ENCODE measurements around the gene CNDP2. TPM values are rescaled to one million over a fixed set of nuclear protein-coding genes. Genes with fewer than 3 reads are reported as not detected.
A peak's percentile ranks its signal among the peaks of the same experiment; 100 is the strongest.

Gene CNDP2
- total RNA-seq, 1 donor from 2014 or later: 182 TPM

DNA sequence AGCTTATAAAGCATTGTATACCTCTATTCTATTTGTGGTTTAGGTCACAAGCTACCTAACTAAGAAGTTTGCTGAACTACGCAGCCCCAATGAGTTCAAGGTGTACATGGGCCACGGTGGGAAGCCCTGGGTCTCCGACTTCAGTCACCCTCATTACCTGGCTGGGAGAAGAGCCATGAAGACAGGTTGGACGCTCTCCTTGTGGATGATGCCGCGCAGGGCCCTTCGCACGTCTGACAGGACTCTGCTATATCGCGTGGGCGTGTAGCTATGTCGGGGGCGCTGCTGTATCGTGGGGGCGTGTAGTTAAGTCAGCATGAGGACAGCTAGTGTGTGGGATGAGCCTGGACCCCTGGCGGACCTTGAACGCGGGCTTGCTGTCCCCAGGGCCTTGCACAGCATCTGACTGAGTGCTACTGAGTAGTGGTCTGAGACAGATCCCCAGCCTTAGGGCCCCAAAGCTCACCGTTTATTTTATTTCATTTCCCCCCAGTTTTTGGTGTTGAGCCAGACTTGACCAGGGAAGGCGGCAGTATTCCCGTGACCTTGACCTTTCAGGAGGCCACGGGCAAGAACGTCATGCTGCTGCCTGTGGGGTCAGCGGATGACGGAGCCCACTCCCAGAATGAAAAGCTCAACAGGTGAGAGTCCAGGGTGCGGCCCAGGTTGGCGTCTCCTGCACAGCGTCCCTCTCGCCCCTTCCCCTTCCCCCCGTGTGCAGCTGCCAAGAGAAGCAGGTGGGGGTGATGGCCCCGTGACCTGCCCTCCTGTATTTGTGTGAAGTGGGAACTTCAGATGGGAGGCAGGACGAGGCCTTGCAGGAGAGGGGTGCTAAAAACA lies 22.5 kb downstream of the CNDP2 start:
- Mint-ChIP-seq H3K27ac (no peak overlapping the region), H3K36me3 (ENCODE audit: insufficient read depth) (peaks cover 59% of the 10 kb centered on the region), H3K9me3 (ENCODE audit: low read depth) (no peaks in the 10 kb centered on the region), H3K4me1 (ENCODE audit: low read depth) (peaks cover 9% of the 10 kb centered on the region), H3K27me3 (no peaks in the 10 kb centered on the region), H3K4me3 (ENCODE audit: low read depth) (no peak overlapping the region)
- TF ChIP-seq, protein P1, sequence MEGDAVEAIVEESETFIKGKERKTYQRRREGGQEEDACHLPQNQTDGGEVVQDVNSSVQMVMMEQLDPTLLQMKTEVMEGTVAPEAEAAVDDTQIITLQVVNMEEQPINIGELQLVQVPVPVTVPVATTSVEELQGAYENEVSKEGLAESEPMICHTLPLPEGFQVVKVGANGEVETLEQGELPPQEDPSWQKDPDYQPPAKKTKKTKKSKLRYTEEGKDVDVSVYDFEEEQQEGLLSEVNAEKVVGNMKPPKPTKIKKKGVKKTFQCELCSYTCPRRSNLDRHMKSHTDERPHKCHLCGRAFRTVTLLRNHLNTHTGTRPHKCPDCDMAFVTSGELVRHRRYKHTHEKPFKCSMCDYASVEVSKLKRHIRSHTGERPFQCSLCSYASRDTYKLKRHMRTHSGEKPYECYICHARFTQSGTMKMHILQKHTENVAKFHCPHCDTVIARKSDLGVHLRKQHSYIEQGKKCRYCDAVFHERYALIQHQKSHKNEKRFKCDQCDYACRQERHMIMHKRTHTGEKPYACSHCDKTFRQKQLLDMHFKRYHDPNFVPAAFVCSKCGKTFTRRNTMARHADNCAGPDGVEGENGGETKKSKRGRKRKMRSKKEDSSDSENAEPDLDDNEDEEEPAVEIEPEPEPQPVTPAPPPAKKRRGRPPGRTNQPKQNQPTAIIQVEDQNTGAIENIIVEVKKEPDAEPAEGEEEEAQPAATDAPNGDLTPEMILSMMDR (IDR thresholded peaks at IDR 0.05; ENCODE audit: unreplicated experiment): no peak
- no peak for DNase-seq (ENCODE audit: low spot score, unreplicated experiment)

DNA sequence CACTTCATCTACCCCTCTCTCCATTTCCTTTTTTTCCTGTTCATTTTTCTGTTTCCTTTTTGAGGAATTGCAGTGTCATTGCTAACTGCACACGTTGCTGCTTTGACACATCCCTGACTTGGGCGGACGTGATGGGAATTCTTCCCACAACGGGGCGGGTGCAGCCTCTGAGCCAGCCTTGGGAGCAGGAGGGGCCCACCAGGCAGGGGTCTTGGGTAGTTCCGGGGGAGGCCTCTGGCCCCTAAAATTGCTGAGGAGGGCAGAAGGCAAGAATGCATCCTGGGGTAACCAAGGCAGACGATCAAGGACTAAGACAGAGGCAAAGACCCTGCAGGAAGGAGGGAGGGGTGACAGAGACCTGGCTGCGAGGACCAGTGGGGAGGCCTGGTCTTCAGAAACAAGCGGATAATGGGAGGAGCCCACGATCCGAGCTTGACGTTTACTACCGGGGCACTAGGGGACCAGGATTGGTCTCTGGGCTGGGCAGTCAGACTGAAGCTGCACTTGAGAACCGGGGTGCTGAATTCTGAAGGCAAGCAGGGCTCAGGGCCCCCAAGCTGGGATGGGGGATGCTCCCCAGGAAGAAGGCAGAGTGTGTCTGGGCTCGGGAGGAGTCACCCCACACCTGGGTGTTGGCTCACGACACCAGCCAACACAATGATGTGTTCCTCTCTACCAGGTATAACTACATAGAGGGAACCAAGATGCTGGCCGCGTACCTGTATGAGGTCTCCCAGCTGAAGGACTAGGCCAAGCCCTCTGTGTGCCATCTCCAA lies 23.3 kb downstream of the CNDP2 start:
- no peak for DNase-seq (ENCODE audit: low spot score, unreplicated experiment)
- Mint-ChIP-seq H3K4me1 (ENCODE audit: low read depth) (peaks cover 11% of the 10 kb centered on the region), H3K27me3 (no peaks in the 10 kb centered on the region), H3K9me3 (ENCODE audit: low read depth) (peaks cover 3% of the 10 kb centered on the region), H3K36me3 (ENCODE audit: insufficient read depth) (peaks cover 61% of the 10 kb centered on the region), H3K27ac (no peak overlapping the region), H3K4me3 (ENCODE audit: low read depth) (no peak overlapping the region)
- TF ChIP-seq, protein P1 (IDR thresholded peaks at IDR 0.05; ENCODE audit: unreplicated experiment): no peak

DNA sequence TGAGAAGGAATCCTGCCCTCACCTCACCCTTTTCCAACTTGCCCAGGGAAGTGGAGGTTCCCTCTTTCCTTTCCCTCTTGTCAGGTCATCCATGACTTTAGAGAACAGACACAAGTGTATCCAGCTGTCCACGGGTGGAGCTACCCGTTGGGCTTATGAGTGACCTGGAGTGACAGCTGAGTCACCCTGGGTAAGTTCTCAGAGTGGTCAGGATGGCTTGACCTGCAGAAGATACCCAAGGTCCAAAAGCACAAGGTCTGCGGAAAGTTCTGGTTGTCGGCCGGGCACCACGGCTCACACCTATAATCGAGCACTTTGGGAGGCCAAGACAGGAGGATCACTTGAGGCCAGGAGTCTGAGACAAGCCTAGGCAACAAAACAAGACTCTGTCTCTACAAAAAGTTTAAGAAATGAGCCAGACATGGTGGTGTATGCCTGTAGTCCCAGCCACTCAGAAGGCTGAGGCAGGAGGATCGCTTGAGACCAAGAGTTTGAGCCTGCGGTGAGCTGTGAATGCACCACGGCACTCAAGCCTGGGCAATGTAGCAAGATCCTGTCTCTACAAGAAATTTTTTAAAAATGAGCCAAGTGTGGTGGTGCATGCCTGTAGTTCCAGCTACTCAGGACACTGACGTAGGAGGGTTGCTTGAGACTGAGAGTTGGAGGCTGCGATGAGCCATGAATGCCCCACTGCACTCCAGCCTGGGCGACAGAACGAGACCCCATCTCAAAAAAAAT lies 24.1 kb downstream of the CNDP2 start:
- no peak for DNase-seq (ENCODE audit: low spot score, unreplicated experiment)
- Mint-ChIP-seq H3K4me3 (ENCODE audit: low read depth) (no peak overlapping the region), H3K27ac (peak overlapping the region; percentile 29), H3K27me3 (no peaks in the 10 kb centered on the region), H3K36me3 (ENCODE audit: insufficient read depth) (peaks cover 56% of the 10 kb centered on the region), H3K4me1 (ENCODE audit: low read depth) (peaks cover 11% of the 10 kb centered on the region), H3K9me3 (ENCODE audit: low read depth) (peaks cover 5% of the 10 kb centered on the region)
- TF ChIP-seq, protein P1 (IDR thresholded peaks at IDR 0.05; ENCODE audit: unreplicated experiment): no peak

DNA sequence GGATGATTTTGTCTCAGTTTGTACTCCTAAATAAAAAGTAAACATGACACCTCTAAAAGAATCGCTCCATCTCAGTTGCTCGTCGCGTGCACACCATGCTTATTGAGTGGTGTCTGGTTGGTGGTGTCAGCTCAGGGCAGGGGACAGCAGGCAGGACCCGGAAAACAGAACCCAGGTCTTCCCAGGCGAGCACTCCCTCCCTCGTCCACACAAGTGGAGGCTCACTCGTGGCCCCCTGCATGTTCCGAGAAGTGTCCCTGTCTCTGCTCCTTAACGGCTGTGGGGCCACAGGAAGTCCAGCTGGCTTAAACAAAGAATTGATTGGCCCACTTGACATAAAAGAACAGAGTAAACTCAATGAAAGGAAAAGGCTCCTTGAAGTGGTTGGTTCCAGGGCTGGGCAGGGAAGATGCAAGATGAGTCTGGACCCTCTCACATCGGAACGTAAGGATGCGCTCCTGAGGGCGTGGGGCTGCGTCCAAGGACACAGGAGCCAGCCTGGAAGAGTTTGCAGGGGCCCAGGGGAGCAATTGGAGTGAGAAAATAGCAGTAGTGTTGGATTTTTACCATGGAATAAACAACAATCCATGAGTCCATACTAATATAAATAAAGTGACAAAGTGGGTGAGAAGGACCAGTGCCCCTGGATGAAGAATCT lies 25.0 kb downstream of the CNDP2 start:
- H3K9me3 Mint-ChIP-seq (ENCODE audit: low read depth): peaks cover 8% of the 10 kb centered on the region
- TF ChIP-seq, protein P1 (IDR thresholded peaks at IDR 0.05; ENCODE audit: unreplicated experiment): no peak
- peaks cover 54% of the 10 kb centered on the region for H3K36me3 Mint-ChIP-seq (ENCODE audit: insufficient read depth)
- no peak overlapping the region for H3K4me3 Mint-ChIP-seq (ENCODE audit: low read depth)
- H3K27me3 Mint-ChIP-seq: no peaks in the 10 kb centered on the region
- peaks cover 17% of the 10 kb centered on the region for H3K4me1 Mint-ChIP-seq (ENCODE audit: low read depth)
- H3K27ac Mint-ChIP-seq: no peak overlapping the region
- DNase-seq (ENCODE audit: low spot score, unreplicated experiment): no peak

Measured in progenitor cell of endocrine pancreas (in vitro differentiated cells).